ENCODE measurements around the gene HERPUD1.

Gene HERPUD1

DNA sequence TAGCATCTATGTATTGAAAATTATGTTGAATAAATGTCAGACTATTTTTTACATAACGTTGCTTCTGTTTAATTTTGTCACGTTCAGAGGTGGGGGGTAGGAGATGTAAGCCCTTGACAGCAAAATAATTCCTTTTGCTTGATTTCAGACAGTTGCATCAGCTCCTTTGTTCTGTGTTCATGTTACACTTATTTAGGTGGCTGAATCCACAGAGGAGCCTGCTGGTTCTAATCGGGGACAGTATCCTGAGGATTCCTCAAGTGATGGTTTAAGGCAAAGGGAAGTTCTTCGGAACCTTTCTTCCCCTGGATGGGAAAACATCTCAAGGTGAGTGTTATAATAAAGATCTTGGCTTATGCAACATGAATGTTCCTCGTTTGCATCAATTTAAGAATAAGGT is 4.5 kb downstream of the HERPUD1 start:
- DNase-seq: no peak

DNA sequence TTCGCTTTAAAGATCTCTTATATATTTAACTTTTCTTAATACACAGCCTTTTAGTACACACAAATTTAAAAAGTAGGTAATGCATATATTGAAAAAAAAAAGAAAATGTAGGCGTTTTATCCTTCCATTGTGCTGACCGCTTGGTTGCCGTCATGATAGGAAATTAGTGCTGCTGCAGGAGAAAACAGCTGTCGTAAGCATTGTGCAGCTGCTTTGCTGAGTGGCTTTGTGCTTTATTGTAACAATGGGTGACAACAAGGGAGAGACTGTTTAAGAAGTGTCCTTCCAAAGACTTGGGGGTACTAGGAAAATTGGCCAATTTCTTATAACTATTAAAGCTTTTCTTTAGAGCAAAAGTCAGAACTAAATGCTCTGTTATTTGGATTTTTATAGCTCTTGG is 5.0 kb downstream of the HERPUD1 start:
- no peak for DNase-seq

DNA sequence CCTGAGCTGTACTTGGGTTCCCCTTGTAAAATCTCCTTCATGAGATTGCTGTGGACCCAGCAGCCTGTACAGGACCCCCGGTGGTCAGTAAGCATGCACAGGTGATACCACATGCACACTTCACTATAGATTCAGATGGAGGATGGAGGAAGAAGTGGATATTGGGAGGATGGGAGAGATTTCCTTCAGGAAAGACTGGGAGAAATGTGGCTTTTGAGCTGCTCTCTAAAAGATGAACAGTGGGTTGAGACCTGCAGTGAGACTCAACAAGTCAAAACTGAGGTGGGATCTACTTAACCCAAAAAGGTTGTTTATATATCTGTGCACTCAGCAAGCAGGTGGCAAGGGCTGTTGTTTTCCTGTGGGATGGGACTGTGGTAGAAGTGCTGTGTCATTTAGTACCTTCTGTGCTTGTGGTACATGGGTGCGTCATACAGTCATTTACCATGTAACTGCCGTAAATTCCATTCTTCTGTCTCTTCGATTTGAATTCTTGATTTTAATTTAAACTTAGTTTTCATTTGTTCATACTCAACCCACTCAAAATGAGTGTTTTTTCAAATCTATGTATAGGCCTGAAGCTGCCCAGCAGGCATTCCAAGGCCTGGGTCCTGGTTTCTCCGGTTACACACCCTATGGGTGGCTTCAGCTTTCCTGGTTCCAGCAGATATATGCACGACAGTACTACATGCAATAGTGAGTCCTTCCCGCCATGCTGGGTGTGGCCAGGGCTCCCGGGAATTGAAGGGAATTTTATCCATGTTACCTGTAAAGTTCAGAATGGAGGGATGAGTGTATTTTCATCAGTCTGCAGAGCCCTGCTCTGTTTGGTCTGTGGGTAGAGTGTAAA is 6.9 kb downstream of the HERPUD1 start:
- no peak for DNase-seq

DNA sequence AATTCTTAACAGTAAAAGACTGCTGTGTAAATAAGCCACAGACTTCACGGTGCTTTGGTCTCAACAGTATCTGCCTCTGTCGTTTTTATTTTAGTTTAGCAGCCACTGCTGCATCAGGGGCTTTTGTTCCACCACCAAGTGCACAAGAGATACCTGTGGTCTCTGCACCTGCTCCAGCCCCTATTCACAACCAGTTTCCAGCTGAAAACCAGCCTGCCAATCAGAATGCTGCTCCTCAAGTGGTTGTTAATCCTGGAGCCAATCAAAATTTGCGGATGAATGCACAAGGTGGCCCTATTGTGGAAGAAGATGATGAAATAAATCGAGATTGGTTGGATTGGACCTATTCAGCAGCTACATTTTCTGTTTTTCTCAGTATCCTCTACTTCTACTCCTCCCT is 7.9 kb downstream of the HERPUD1 start:
- DNase-seq: no peak

DNA sequence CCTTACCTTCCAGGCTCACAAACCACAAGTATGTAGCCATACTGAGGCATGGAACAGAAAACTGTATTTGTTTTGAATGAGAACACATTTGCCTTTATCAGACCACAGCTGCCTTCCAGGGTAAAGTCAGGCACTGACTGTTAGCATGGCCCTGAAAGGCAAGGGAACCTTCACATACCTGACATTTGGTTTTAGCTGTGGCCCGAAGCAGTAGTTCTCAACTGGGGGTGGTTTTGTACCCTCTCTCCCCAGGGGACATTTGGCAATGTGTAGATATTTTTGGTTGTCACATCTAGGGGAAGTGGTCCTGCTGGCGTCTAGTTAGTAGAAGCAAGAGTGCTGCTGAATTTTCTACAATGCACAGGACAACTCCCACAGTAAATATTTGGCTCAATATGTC is 9.2 kb downstream of the HERPUD1 start:
- DNase-seq: no peak

DNA sequence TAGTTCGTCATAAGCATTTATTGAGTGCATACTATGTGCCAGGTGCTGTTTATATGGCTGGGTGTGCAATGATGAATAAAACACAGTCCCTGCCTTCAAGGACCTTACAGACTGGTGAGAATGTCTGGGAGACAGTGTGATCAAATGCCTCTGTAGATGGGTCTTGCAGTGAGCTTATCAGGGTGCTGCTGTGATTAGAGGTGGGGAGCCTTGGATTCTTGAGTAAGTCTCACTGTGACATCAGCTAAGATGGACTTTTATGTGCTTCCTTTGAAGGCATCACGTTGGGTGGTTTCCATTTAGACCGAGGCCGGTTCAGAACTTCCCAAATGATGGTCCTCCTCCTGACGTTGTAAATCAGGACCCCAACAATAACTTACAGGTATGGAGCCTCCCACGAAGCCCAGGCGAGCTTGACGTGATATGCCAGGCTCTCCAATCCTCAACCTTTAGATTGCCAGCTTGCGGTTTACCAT is 10.0 kb downstream of the HERPUD1 start:
- no peak for DNase-seq

DNA sequence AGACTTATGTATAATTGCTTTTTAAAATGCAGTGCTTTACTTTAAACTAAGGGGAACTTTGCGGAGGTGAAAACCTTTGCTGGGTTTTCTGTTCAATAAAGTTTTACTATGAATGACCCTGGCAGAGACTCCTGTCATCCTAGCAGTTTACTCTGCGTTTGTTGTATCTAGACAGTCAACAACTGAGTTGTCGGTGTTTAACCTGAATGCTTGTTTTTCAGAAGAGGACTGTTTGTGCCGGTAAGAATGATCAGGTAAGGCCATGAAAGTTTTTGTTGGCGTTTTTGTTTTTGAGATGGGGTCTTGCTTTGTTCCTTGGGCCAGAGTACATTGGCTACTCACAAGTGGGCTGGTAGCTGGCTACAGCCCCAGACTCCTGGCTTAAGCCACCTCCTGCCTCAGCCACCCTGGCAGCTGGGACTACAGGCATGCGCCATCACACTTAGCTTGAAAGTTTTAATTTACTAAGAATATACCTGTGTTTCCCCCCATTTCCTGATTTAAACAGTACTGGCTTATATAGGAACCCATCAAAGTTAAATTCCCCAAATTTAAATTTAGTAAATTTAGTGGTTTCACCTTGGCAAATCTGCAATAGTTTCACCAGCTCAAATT is 11.9 kb downstream of the HERPUD1 start:
- DNase-seq: no peak

DNA sequence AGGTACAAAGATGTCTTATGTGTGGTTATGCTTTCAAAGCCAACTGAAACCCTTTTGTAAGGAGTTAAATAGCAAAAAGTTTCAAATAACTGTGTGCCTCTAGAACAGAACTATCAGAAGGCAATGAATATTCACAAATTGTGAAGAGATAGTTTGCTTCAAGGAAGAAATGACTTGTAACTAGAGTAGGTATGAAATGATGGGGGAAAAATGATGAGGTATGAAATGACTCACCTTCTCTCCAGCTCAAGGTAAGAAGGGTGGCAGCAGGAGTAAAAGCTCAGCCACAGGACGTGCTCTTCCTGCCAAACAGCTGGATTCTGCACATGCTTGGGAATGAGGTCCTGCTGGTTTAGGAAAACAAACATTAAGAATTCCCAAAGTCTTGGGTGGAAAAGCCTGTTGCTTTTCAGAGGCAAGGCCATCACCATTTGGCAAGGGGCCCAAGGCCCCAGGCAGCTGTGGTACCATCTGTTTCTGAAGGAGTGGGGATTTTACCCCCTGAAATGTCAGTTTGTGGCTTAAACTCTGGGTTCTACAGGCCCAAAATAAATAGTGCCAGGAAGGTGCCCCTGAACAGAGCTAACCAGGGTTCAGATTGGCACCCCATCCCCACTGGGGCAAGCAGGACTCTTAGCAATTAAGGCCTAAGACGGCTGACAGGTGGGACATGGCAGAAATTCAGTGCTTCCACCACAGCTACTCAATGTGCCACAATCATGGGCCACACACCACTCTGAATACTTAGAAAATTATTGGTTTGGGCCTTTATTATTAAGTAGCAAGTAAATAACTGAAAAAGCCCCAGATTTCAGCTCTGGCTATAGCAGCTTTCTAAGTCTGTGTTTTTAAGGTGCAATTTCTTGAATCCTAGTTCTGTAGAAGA is 13.3 kb downstream of the HERPUD1 start:
- no peak for DNase-seq

DNA sequence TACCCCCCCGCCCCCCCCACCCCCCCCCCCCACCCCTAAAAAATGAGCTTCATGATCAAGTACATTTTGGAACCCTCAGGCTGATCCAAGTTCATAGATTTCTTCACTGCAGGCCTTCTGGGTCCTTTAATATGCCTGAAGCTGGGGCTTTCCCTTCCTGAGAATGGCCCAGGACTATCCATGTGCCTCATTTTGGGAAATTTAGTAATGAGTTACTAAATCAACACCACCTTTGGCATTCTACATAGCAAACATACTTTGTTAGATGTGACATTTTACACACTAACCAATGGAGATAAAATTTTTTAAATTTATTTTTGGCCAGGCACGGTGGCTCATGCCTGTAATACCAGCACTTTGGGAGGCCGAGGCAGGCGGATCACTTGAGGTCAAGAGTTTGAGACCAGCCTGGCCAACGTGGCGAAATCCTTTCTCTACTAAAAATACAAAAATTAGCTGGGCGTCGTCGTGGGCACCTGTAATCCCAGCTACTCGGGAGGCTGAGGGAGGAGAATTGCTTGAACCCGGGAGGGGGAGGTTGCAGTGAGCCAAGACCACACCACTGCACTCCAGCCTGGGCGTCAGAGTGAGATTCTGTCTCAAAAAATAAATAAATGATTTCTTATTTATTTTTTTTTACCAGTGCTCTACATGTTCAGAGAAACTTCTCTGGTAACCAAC is 14.0 kb downstream of the HERPUD1 start:
- no peak for DNase-seq

DNA sequence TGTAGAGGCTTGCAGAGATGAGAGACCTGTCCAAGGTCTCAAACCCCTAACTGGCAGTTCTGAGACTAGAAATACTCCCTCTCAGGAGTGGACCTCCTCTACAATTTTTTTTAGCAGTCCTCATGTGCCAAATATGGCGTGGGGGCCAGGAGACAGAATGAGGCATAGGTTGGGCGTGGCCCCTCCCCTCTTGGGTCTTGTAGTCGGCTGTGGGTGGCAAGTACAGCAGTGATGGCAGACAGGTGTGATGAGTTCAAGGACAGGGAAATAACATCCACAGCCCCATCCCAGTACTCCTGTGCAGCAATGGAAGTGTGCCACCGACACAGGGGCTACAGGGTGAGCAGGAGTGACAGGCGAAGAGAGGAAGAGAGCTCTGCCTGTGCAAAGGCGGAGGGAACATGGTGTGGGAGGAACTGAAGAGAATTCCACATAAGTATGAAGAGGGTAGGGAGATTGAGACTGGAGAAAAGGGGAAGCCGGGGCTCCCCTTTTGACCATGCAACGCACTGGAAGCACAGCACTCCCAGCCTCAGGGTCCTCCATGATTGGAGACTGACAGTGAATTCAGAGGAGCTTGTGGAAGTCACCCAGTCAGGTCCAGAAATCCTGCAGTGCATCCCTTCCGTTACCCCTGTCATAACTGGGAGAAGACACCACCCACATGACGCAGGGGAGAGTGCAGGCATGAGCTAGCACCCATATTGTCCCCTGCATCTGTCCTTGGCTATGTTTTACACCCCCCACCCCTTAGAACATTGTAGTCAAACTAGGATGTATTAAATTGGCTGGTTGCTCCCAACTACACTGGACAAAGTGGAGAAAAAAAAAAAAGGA is 15.0 kb downstream of the HERPUD1 start:
- no peak for DNase-seq

DNA sequence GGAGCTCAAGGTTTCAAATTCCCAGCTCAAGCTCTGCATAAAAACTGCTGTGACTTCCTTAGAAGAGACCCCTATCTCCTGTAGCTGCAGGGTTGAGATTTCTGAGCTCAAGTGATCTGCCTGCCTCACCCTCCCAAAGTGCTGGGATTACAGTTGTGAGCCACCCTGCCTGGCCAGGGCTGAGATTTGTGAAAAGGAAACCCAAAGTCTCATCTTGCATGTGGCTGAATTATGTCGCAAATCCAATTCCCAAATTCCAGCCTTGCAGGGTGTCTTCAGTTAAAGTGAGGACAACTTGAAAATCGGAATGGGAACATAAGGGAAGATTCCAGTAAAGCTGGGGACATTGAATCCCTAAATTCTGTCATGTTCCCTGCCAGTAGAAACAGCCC is 15.7 kb downstream of the HERPUD1 start:
- no peak for DNase-seq

DNA sequence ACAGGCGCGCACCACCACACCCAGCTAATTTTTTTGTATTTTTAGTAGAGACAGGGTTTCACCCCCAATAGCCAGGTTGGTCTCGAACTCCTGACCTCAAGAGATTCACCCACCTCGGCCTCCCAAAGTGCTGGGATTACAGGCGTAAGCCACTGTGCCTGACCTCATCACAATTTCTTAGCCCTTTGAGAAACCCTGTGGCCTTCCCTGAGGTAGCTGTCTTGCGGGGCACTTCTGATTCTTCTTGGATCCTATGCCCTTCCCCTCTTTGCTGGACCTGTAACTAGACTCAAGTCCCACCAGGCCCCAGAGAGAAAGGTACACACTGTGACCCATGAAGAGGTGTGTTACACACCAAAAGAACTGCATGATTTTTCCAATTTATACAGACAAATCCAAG is 16.3 kb downstream of the HERPUD1 start:
- DNase-seq: no peak

DNA sequence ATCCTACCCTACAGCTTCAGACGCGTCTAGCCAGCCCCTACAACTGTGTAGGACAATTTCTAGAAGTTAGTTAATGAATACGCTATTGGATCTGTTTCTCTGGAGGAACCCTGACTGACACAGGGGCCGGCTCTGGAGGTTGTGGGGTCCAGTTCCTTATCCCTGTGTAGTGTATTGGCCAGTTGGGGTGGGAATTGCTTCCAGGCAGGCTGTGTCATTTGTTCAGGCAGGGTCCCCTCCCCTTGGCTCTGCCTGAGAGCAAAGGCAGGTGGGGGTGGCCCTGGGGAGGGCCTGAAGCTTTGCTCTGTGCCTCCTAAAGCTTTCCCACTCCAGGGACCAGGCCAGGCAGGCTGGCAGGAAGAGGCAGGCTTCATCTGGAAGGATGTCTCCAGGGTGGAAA is 18.1 kb downstream of the HERPUD1 start:
- no peak for DNase-seq

DNA sequence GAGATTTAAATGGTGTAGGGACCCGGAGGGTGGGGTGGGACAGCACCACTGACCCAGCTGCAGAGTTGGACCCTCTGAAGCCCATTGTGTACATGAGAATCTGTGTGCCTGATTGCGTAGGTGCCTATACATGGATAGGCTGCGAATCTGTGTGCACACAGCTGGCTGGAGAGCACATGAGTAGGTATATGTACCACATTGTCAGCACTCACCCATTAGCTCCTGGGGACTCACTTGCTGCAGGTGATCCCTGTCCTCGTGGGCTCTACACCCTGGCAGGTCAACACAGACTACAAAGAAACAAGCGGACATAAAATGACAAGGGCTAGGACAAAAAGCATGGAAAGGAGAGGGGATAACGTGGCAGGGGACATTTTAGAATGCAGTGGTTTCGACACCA is 18.5 kb downstream of the HERPUD1 start:
- DNase-seq: no peak

DNA sequence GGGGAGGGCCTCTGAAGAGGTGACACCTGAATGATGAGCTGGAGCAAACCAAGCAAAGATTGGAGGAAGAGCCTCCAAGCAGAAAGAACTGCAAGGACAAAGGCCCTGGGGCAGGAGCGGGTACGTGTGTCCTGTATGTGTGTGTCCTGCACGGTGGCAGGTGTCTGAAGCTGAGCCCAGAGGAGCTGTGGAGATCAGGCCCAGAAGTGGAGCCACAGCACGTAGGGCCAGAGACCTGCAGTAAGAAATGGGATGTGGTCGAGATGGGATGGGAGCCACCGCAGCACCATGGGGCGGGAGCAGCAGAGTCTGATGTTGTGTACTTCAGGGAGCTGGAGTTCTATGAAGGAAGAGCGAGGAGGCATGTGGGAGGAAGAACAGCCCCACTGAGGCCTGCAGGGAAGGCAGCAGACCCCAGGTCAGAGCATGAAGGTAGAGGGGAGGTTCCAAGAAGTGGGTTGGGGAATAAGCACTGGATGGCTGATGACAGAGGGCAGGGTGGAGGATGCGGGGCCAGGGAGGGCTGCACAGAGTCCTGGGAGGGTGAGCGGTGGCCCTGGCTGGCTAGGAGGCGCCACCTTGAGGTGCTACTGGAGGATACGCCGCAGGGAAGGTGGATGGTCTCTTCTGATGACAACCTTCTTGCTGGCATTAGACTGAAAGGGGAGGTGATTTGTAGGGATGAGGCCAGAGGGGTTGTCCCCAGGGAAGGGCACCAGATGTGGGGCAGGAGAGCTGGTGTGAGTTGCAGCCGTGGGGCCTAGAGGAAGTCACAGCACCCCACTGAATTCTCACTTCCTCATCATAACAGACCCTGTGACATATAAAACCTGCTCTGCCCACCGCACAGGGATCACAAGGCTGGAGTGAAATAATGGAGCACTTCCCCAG is 19.2 kb downstream of the HERPUD1 start:
- no peak for DNase-seq

DNA sequence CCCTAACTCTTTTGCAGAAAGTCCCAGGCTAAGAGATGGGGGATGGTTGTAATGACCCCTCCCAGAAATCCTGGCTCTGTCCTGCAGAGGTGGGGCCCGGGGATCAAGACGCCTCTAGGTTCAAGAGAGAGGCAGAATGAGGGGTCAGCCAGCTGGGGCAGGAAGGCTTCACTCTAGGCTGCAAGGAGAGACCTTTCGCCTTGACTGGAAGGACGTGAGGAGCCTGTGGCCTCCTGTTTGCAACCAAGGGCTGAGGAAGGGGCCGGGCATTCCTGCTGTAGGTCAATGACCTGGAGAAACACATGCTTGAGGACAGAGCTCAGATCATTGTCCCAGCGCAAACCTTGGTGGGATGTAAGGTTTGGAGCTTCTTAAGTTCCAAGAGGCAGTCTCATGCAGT is 21.1 kb downstream of the HERPUD1 start:
- DNase-seq: no peak

DNA sequence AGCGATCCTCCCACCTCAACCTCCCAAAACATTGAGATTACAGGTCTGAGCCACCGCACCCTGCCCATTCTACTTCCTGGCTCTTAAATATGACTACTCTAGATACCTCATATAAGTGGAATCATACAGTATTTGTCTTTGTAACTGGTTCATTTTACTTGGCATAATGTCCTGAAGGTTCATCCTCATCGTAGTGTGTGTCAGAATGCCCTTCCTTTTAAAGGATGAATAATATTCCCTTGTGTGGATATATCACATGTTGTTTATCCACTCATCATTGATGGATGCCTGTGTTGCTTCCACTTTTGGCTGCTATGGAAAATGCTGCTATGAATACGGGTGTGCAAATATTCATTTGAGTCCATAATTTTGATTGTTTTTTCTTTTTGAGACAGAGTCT is 24.1 kb downstream of the HERPUD1 start:
- no peak for DNase-seq

DNA sequence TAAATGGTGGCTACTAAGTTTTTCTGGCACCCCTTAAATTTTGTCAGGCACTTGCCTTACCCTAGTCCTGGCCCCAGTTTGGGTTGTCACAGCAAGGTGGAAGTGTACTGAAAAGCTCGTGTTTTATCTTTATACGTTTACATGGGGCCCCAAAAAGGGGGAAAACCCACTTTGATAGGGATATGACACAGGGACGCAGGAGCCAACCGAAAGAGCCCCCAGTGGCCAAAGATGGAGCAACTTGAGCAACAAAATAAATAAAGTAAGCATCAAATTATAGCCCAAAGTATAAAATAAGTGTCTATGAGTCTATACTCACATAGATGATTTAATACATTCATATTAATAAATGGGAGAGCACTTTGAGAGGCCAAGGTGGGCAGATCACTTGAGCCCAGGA is 24.8 kb downstream of the HERPUD1 start:
- no peak for DNase-seq

DNA sequence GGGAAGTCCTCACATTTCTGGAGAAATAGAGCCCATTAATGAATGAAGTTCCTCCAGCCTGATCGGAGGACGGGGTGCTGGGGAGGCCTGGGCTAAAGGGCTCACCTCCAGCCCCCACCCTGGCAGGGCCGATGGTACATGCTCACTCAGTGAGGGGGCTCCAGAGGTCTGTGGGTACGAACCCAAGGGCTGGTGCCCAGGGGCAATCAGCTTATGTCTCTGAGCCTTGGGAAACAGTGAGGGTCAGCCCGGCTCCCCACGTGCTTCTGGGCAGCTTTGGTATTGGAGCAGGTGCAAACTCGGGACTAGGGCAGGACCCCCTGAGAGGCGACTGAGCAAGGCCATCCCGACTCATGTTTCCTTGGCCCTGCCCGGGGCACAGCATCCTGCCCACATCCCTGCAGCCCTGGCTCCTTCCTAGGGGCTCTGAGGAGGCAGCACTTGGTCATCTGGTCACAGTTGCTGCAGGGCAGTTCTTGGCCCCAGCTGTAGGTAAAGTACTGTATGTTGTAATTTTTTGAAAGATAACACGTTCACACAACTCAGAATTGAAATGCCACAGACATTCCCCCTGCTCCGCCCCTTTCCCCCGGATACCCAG is 28.8 kb downstream of the HERPUD1 start:
- DNase-seq: no peak

DNA sequence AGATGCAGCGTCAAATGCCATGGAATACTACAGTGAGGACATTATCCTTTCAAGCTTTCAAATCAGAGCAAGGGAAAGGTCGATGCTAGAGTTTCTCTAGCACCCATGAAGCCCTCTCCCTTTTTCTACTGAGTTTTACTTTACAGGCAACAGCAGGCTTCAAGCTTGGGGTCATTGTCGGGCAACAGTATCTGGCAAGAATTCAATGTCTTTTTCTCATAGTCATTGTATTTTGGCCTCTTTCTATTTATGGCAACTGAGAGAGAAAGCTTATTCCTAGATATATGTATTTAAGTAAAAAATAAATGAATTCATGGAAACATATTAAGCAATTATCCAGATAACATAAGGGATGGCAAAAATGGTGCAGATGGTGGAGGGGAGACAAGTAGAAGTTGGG is 29.4 kb downstream of the HERPUD1 start:
- no peak for DNase-seq

DNA sequence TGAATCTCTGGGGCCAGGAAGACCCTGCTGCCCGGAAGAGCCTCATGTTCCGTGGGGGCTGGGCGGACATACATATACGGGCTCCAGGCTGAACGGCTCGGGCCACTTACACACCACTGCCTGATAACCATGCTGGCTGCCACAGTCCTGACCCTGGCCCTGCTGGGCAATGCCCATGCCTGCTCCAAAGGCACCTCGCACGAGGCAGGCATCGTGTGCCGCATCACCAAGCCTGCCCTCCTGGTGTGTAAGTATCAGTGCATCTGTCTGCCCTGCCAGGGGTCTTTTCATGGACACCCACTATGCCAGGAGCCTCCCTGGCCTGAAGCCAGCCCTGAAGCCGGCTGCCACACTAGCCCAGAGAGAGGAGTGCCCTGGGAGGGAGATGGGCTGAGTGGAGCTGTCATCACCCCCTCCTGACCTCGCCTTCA is 29.9 kb downstream of the HERPUD1 start, which contains the start of gene CETP:
TSS of gene CETP (plus strand) at position 100 of the 431 bp plus-strand sequence. CDS start at position 130, 30 bp downstream.
- DNase-seq: no peak
